IMR-90 (cell line): ENCODE measurements around the gene WASF1.

Experiments
- BHLHE40 ChIP-seq: fragments of 150-350 bp; IDR thresholded peaks from 2 replicates; pipeline ENCODE4 v1.6.1; 2016; ENCODE audit warnings: mild to moderate bottlenecking, low read depth, low read length
- CEBPB ChIP-seq: IDR thresholded peaks from 2 replicates; pipeline ENCODE4 v1.6.1; 2012; ENCODE audit warnings: low read depth, low read length, improper control_type of control experiment
- CTCF ChIP-seq: conservative IDR thresholded peaks from 2 replicates; pipeline ENCODE4 v1.5.1; 2012; ENCODE audit warnings: mild to moderate bottlenecking, low read depth, low read length, improper control_type of control experiment
- ELK1 ChIP-seq: fragments of 150-350 bp; IDR thresholded peaks from 2 replicates; pipeline ENCODE4 v1.6.1; 2016; ENCODE audit warnings: low read depth, mild to moderate bottlenecking, low read length, moderate library complexity, borderline replicate concordance
- MAFK ChIP-seq: IDR thresholded peaks from 2 replicates; pipeline ENCODE4 v1.6.1; 2012; ENCODE audit warnings: low read depth, low read length, improper control_type of control experiment
- POLR2A ChIP-seq: IDR thresholded peaks from 2 replicates; pipeline ENCODE4 v1.6.1; 2012; ENCODE audit warnings: mild to moderate bottlenecking, low read depth, low read length
- RFX5 ChIP-seq: IDR thresholded peaks from 2 replicates; pipeline ENCODE4 v1.8.0; 2012; ENCODE audit warnings: low read depth, mild to moderate bottlenecking, low read length, moderate library complexity
- USF2 ChIP-seq: fragments of 150-350 bp; IDR thresholded peaks from 2 replicates; pipeline ENCODE4 v1.6.1; 2017; ENCODE audit warnings: mild to moderate bottlenecking, antibody characterized with exemption, low read length, low read depth

GRCh38 chr6:110102411-110102810 is 77.1 kb downstream of the WASF1 start:
- TF ChIP-seq CTCF (no peak), BHLHE40 (no peak), POLR2A (no peak), MAFK (no peak), CEBPB (no peak), ELK1 (no peak), USF2 (no peak), RFX5 (no peak)
